PC-9 (cell line): ENCODE measurements around the gene PTPRG.

Experiments used
- CTCF ChIP-seq: fragments of 200-600 bp; sonication (generic); conservative IDR thresholded peaks from 2 replicates; pipeline ENCODE4 v1.6.1; 2017; ENCODE audit warnings: mixed run types, antibody characterized with exemption, mild to moderate bottlenecking, moderate library complexity
- EZH2 ChIP-seq: fragments of 200-600 bp; sonication (generic); IDR thresholded peaks from 2 replicates; pipeline ENCODE4 v1.8.0; 2017; ENCODE audit warnings: antibody characterized with exemption, low read depth

DNA sequence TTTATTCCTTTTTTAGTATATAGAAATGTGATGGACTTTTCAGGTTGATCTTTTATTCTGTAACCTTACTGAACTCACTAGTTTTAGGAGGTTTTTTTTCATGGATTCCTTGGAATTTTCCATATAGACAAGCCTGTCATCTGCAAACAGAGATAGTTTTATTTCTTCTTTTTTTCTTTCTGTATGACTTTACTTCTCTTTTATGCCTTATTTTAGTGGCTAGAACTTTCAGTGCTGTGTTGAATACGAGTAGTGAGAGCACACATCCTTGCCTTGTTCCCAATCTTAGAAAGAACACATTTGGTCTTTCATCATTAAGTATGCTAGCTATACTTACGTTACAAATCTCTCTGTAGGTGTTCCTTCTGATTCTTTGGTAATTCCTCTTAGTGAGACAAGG, 336.5 kb downstream of the PTPRG start:
- TF ChIP-seq CTCF = no peak
- no peak for TF ChIP-seq EZH2
